ENCODE results near the gene BCAN. TPM values are rescaled to one million over a fixed set of nuclear protein-coding genes. Genes with fewer than 3 reads are reported as not detected.
"Not testable (repeated sequence)": the region's sequence is repeated elsewhere in the genome, so short reads cannot be mapped to it uniquely, and the experiment has no call there.

Gene BCAN
- not detected for total RNA-seq

- DNase-seq, result no peak
Observed at GRCh38 chr1:156641761-156642264, at the start of gene BCAN. TSS of gene BCAN (plus strand) at chr1:156642117. CDS start at chr1:156646055, 3,938 bp downstream.

GRCh38 chr1:156592158-156592909 is 49.6 kb upstream of the BCAN start:
- DNase-seq, result no peak

- no peak for DNase-seq
Observed at GRCh38 chr1:156592910-156593660, 48.8 kb upstream of the BCAN start.

- no peak for DNase-seq
Observed at GRCh38 chr1:156593661-156593989, 48.3 kb upstream of the BCAN start.

- DNase-seq, result no peak
Observed at GRCh38 chr1:156594190-156594589, 47.7 kb upstream of the BCAN start.

- DNase-seq, result no peak
Observed at GRCh38 chr1:156595016-156595415, 46.9 kb upstream of the BCAN start.

- no peak for DNase-seq
Observed at GRCh38 chr1:156596426-156596825, 45.5 kb upstream of the BCAN start.

- DNase-seq, result no peak
Observed at GRCh38 chr1:156598125-156598524, 43.8 kb upstream of the BCAN start.

GRCh38 chr1:156598731-156599432 is 43.0 kb upstream of the BCAN start:
- DNase-seq, result no peak

GRCh38 chr1:156599811-156600210 is 42.1 kb upstream of the BCAN start:
- DNase-seq, result no peak

GRCh38 chr1:156600733-156601121 is 41.2 kb upstream of the BCAN start:
- DNase-seq, result no peak

GRCh38 chr1:156601122-156601830 is 40.6 kb upstream of the BCAN start, which contains the start of gene GPATCH4:
TSS of gene GPATCH4 (minus strand) at chr1:156601479.
- DNase-seq, result peak; percentile 68

GRCh38 chr1:156601892-156602291 is 40.0 kb upstream of the BCAN start:
- DNase-seq, result no peak

- no peak for DNase-seq
Observed at GRCh38 chr1:156602557-156602993, 39.3 kb upstream of the BCAN start.

- DNase-seq, result not testable (repeated sequence)
Observed at GRCh38 chr1:156607344-156607743, 34.6 kb upstream of the BCAN start.

GRCh38 chr1:156608036-156608674 is 33.8 kb upstream of the BCAN start:
- DNase-seq, result peak; percentile 58

- peak; percentile 54 for DNase-seq
Observed at GRCh38 chr1:156608981-156609380, 32.9 kb upstream of the BCAN start.

- not testable (repeated sequence) for DNase-seq
Observed at GRCh38 chr1:156610072-156610471, 31.8 kb upstream of the BCAN start.

GRCh38 chr1:156612666-156613065 is 29.3 kb upstream of the BCAN start:
- DNase-seq, result no peak

GRCh38 chr1:156615946-156616345 is 26.0 kb upstream of the BCAN start:
- no peak for DNase-seq

- no peak for DNase-seq
Observed at GRCh38 chr1:156616463-156616862, 25.5 kb upstream of the BCAN start.
